ENCODE data around the gene SBNO1.
"Not testable (repeated sequence)": the region's sequence is repeated elsewhere in the genome, so short reads cannot be mapped to it uniquely, and the experiment has no call there.

SBNO1 gene

DNA sequence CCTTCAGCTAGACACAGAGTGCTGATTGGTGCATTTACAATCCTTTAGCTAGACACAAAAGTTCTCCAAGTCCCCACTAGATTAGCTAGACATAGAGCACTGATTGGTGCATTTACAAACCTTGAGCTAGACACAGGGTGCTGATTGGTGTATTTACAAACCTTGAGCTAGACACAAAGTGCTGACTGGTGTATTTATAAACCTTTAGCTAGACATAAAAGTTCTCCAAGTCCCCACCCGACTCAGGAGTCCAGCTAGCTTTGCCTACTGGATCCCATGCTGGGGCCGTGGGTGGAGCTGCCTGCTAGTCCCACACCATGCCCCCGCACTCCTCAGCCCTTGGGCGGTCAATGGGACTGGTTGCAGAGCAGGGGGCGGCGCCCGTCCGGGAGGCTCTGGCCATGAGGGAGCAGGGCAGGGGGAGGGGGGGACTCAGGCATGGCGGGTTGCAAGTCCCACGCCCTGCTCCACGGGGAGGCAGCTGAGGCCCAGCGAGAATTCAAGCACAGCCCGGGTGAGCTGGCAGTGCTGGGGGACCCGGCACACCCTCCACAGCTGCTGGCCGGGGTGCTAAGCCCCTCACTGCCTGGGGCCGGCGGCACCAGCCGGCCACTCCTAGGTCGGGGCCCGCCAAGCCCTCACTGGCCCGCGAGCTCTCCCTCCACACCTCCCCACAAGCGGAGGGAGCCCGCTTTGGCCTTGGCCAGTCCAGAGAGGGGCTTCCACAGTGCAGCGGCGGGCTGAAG lies 115.5 kb downstream of the SBNO1 start:
- not testable (repeated sequence) for DNase-seq (ENCODE audit: low read depth in 2 of 2)

DNA sequence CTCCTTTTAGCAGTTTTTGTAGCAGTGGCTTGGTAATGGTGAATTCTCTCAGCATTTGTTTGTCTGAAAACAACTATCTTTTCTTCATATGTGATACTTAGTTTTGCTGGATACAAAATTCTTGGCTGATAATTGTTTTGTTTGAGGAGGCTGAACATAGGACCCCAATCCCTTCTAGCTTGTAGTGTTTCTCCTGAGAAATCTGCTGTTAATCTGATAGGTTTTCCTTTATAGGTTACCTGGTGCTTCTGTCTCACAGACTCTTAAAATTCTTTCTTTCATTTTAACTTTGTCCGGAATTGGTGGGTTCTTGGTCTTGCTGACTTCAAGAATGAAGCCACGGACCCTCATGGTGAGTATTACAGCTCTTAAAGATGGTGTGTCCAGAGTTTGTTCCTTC lies 116.5 kb downstream of the SBNO1 start:
- DNase-seq (ENCODE audit: low read depth in 2 of 2): not testable (repeated sequence)

DNA sequence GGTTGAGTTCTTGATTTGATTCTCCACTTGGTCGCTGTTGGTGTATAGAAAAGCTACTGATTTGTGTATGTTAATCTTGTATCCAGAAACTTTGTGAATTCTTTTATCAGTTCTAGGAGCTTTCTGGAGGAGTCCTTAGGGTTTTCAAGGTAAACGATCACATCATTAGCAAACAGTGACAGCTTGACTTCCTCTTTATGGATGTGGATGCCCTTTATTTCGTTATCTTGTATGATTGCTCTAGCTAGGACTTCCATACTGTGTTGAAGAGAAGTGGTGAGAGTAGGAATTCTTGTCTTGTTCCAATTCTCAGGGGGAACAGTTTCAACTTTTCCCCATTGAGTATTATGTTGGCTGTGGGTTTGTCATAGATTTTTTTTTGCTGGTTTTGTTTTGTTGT lies 119.0 kb downstream of the SBNO1 start:
- DNase-seq (ENCODE audit: low read depth in 2 of 2): no peak

DNA sequence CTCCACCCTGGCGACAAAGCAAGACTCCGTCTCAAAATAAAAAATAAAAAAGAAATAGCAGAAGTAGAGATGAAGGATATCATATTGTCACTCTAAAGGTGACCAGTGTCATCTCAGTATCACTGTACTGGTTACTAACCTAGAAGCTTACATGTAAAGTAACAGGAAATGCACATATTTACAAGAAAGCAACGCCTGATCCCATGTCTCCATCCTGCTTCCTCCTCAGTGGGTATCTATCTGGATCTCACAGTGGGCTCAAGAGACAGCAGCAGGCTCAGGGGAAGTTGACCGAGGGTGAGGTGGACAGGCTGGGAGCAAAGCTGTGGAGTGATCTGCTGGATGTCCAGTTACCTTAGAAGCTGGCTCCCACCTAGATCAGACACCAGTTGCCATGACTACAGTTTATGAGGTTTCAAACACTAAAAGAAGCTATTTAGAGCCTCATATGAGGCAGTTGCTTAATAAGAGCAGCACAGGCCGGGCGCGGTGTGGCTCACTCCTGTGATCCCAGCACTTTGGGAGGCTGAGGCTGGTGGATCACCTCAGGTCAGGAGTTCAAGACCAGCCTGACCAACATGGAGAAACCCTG lies 120.9 kb downstream of the SBNO1 start:
- DNase-seq (ENCODE audit: low read depth in 2 of 2): no peak

DNA sequence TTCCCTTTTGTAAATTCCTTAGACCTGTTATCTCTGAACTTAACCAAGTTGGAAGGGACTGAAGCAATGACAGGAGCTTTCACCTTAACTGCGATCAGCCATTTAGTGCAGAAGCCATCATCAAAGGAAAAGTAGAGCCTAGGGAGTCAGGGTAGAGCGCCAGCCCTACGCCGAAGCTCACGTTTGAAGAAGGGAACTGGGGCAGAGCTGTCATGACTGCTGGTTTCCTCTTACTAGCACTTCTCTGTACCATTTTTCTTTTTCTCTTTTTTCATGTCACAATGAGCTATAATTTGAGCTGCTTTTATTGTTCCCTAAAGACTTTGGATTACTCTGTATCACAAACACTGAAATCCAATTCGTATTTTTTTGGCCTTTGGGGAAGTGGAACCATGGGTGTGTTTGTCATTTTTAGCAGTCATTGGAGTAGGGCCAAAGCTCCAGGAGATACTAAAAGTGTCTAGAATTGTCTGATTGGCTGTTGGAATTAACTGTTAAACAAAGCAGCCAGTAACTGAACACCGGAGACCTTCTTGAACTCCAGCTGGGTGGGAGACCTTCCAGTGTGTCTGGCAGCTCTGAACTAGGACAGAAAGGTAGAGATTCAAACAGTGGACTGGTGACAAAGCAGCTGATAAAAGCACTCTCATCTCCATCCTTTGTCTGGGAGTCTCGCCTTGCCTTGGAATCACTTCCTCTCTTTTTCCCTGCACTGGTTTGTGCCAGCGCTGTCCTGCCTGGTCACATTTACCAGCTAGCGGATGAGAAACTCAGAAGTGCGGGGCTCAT lies 122.3 kb downstream of the SBNO1 start:
- DNase-seq (ENCODE audit: low read depth in 2 of 2): no peak

Measured in stimulated activated CD4-positive, alpha-beta T cell treated with anti-CD3 and anti-CD28 coated beads, Interleukin-1b, Interleukin-23, amount 100 ng/mL, for 4 hours (primary cell).